COLO668 (cell line): ENCODE results near the gene PRICKLE3.

Source experiments
- DNase-seq: peaks from one replicate; lab custom pipeline; 2025; ENCODE audit not compliant: unreplicated experiment; lab: John Stamatoyannopoulos, UW

PRICKLE3 gene

GRCh38 chrX:49206543-49206942 is 20.4 kb upstream of the PRICKLE3 start:
- no peak for DNase-seq

- DNase-seq, result no peak
Measured at GRCh38 chrX:49205443-49205842, 19.3 kb upstream of the PRICKLE3 start.

GRCh38 chrX:49204709-49205108 is 18.5 kb upstream of the PRICKLE3 start:
- no peak for DNase-seq

- no peak for DNase-seq
Measured at GRCh38 chrX:49204017-49204416, 17.8 kb upstream of the PRICKLE3 start.

GRCh38 chrX:49203536-49203935 is 17.4 kb upstream of the PRICKLE3 start:
- no peak for DNase-seq

- no peak for DNase-seq
Measured at GRCh38 chrX:49202022-49202421, 15.8 kb upstream of the PRICKLE3 start.

GRCh38 chrX:49199906-49200771 is 14.0 kb upstream of the PRICKLE3 start, which contains the start of gene SYP:
TSS of gene SYP (minus strand) at chrX:49200193. CDS start at chrX:49200186, 7 bp downstream.
- peak; percentile 91 for DNase-seq

- no peak for DNase-seq
Measured at GRCh38 chrX:49199315-49199595, 13.1 kb upstream of the PRICKLE3 start.

- no peak for DNase-seq
Measured at GRCh38 chrX:49198540-49199314, 12.6 kb upstream of the PRICKLE3 start.

GRCh38 chrX:49197543-49198087 is 11.4 kb upstream of the PRICKLE3 start:
- no peak for DNase-seq

GRCh38 chrX:49193542-49193964 is 7.4 kb upstream of the PRICKLE3 start:
- DNase-seq, result no peak

- peak; percentile 16 for DNase-seq
Measured at GRCh38 chrX:49192722-49193328, 6.7 kb upstream of the PRICKLE3 start.

GRCh38 chrX:49191574-49192011 is 5.4 kb upstream of the PRICKLE3 start:
- DNase-seq, result no peak

GRCh38 chrX:49190821-49191573 is 4.8 kb upstream of the PRICKLE3 start:
- DNase-seq, result peak; percentile 91

GRCh38 chrX:49189606-49190005 is 3.4 kb upstream of the PRICKLE3 start:
- DNase-seq, result no peak

- DNase-seq, result no peak
Measured at GRCh38 chrX:49188468-49189076, 2.4 kb upstream of the PRICKLE3 start.

- no peak for DNase-seq
Measured at GRCh38 chrX:49187526-49187925, 1.4 kb upstream of the PRICKLE3 start.

- DNase-seq, result peak; percentile 28
Measured at GRCh38 chrX:49187028-49187394, 838 bp upstream of the PRICKLE3 start.

- DNase-seq, result peak; percentile 94
Measured at GRCh38 chrX:49184294-49185281, 1.6 kb downstream of the PRICKLE3 start.
